Aorta (tissue), 5 donors: ENCODE results near the gene TCF21. TPM values are rescaled to one million over a fixed set of nuclear protein-coding genes. Genes with fewer than 3 reads are reported as not detected.

Source experiments
- ATAC-seq: fragments of 200-7000 bp; cut with Tn5 transposase; one replicate; pipeline ENCODE4 v1.9.1; 2022; ENCODE audit warnings: moderate library complexity; ENCODE audit not compliant: low FRiP score
- DNase-seq, 2 donors: peaks; one replicate each; pipeline ENCODE4 v3.0.0-alpha.2; 2020
- H3K27ac ChIP-seq, 2 donors: one replicate each; pipeline ENCODE4 v1.5.1; 2013; ENCODE audit warnings: low read length in 2 of 2, mild to moderate bottlenecking in 2 of 2, moderate library complexity in 2 of 2, control low read depth in 1 of 2, inconsistent platforms in 1 of 2, low read depth in 1 of 2
- H3K27me3 ChIP-seq, 2 donors: one replicate each; pipeline ENCODE4 v1.6.1; 2013; ENCODE audit warnings: control low read depth in 1 of 2, low read length in 1 of 2, mild to moderate bottlenecking in 1 of 2, moderate library complexity in 1 of 2; ENCODE audit not compliant: insufficient read depth in 2 of 2, control insufficient read depth in 1 of 2
- H3K36me3 ChIP-seq, 2 donors: one replicate each; pipeline ENCODE4 v1.6.1; 2013; ENCODE audit warnings: control low read depth in 1 of 2, low read length in 1 of 2, mild to moderate bottlenecking in 1 of 2; ENCODE audit not compliant: insufficient read depth in 2 of 2, control insufficient read depth in 1 of 2
- H3K4me1 ChIP-seq, 2 donors: one replicate each; pipeline ENCODE4 v1.6.1; 2013; ENCODE audit warnings: low read length in 2 of 2, control low read depth in 1 of 2, mild to moderate bottlenecking in 1 of 2, moderate library complexity in 1 of 2; ENCODE audit not compliant: insufficient read depth in 2 of 2, control insufficient read depth in 1 of 2
- H3K4me3 ChIP-seq, 2 donors: one replicate each; pipeline ENCODE4 v1.5.1; 2013; ENCODE audit warnings: low read length in 2 of 2, control low read depth in 1 of 2, mild to moderate bottlenecking in 1 of 2
- H3K9me3 ChIP-seq: one replicate; pipeline ENCODE4 v1.6.1; 2013; ENCODE audit warnings: mild to moderate bottlenecking, low read length; ENCODE audit not compliant: control insufficient read depth
- WGBS, 2 donors: extraction: QIAGEN DNeasy Blood & Tissue Kit; methylation state at CpG; one replicate each; pipeline ENCODE4 v1.1.7; 2013; 5-methylcytosine and 5-hydroxymethylcytosine counted together
- intact Hi-C, 2 donors: fragments of 100-400 bp; cut with DNase I; formaldehyde crosslinking; loops; one replicate each; pipeline versions ENCODE4 v1.14.2 to v1.15.0; 2022
- polyA plus RNA-seq, 2 donors: library from polyadenylated mRNA; stranded (reverse); fragments of 200-250 nt; gene quantifications; one replicate each; pipeline ENCODE4 v1.2.3, GENCODE V29; 2013
- total RNA-seq, 2 donors: library from RNA; stranded (reverse); fragmentation: NEBNext Ultra II Directional; extraction: Animal tissue kit (Norgen Biotek cat#: 25700); gene quantifications; one replicate each; pipeline ENCODE4 v1.2.1, GENCODE V29; 2021
- donor health status: healthy with polysubstance abuse.
- donor health status: Bipolar disorder and iron deficiency.
- donor health status: DM: no; HTN: no; CAD: no.
- donor health status: DM: no; HTN: no; CAD: no.
- donor health status: DM: yes; HTN: yes; CAD: no.

The TCF21 gene
- total and polyA plus RNA-seq, 4 donors: 0.29 to 0.63 (median 0.49) TPM

DNA sequence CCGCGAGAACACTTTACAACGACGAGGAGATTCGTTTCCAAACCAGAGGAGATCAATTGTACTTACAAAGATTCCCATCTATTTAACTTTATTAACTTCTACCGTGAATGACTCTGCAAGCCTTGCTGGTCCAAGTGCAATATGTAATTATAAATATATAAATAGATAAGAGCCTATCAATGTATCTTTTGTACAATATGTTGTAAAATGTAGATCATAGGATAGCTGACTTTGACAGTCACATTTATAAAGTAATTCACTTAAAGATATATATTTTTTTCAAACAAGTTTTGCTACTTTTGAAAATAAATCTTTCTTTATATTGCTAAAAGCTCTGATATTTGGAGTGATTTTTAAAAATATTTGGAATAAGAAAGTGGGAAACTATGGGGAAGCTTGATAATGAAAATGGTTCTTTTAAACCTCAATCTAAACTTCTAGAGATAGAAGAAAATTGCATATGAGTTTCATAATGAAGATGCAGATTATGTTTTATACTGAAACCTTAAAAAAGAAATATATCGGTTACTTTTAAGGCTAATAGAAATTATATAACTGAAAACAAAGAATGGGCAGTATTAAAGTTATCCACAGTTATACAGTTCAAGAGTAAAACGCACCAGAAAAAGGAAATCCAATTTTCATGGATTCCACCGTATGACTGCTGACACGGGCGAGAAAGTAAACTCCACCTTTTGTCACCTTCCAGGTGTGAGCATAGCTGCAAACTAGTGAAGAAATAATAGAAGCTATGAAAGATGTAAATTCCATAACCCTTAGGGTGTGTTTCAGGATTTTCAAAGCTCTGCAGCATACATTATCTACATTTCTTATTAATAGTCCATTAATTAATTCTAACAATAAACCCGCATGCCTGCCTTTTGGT, 3.3 kb downstream of the TCF21 start:
- WGBS, 2 donors: 23 to 30% methylated on average over 12 of the region's 12 CpGs
- Histone ChIP-seq H3K27ac (no peak overlapping the region), H3K4me3 (no peak overlapping the region), H3K36me3 (no peaks in the 10 kb centered on the region), H3K9me3 (no peaks in the 10 kb centered on the region), H3K4me1 (no peaks in the 10 kb centered on the region), H3K27me3 (no peaks in the 10 kb centered on the region)
- intact Hi-C loops: no loop called here
- no peak for DNase-seq
- ATAC-seq: no peak

DNA sequence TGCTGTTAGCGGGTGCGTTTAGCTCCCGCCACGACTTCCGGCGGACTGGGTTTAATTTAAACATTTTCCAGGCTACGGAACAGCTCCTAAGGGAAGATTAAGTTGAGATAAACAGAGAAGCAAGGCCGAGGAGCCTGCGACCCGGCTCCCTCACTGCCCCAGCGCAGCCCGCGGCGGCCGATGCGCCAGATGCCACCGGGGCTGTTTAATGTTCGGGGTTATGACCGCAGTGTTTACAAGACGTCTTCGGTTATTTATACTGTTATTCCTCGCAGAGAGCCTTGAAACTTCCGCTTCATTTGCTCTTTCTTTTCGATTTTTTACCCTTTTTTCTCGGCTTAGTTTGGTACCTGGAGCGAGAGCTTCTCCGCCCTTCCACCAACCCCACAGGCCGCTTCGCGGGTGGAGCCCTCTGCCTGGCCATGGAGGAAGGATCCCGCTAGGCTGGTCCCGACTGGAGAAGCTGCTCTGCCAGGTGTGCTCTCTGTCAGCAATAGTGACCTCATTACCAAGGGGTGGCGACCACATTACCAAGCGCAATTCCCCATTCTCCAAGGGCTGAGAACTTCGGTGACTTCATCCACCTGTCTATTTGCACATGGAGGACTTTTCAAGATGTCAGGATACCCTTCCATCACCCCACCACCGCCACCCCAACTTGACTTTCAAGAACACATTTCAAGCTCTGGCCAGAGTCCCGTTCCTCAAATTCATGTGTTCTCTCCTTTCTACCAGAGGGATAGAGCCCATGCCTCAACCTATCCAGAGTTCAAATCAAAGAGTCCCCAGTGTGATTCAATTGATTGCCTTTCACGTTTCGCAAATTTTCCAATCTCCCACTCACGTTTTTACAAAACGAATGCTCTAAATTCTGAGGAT, 4.1 kb downstream of the TCF21 start:
- WGBS, 2 donors: 19 to 33% methylated on average over 41 of the region's 41 CpGs
- H3K36me3 ChIP-seq: no peaks in the 10 kb centered on the region
- H3K27ac ChIP-seq: no peak overlapping the region
- no peaks in the 10 kb centered on the region for H3K4me1 ChIP-seq
- DNase-seq: no peak
- intact Hi-C loops: no loop called here
- H3K9me3 ChIP-seq: no peaks in the 10 kb centered on the region
- no peak for ATAC-seq
- no peaks in the 10 kb centered on the region for H3K27me3 ChIP-seq
- H3K4me3 ChIP-seq: no peak overlapping the region

DNA sequence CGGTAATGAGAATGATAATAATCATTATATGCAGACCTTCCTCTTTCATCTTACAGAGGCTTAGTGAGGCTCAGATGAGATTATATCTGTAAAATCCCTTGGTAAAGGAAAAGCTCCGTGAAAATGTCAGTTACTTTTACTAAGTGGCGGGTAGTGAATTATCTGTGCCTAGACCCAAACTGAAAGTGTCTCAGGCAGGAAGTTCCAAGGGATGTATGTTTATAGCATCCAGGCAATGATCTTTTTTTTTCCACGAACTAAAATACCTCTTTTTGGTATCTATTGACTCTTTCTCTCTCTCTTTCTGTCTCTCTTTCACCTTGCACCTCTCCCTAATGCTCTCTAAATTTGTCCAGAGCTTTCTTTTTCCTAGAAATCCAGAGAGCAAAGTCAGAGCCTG, 5.0 kb downstream of the TCF21 start:
- no peaks in the 10 kb centered on the region for H3K36me3 ChIP-seq
- no peaks in the 10 kb centered on the region for H3K4me1 ChIP-seq
- WGBS, 2 donors: 48 to 61% methylated on average over 4 of the region's 4 CpGs
- DNase-seq (no peak), ATAC-seq (no peak)
- H3K27ac ChIP-seq: no peak overlapping the region
- no peaks in the 10 kb centered on the region for H3K9me3 ChIP-seq
- no peak overlapping the region for H3K4me3 ChIP-seq
- intact Hi-C loops: no loop called here
- no peaks in the 10 kb centered on the region for H3K27me3 ChIP-seq

- ATAC-seq: no peak
- H3K4me3 ChIP-seq: no peak overlapping the region
- intact Hi-C loops: no loop called here
- WGBS, 2 donors: 15 to 46% methylated on average over 2 of the region's 2 CpGs
- no peaks in the 10 kb centered on the region for H3K36me3 ChIP-seq
- H3K9me3 ChIP-seq: no peaks in the 10 kb centered on the region
- DNase-seq: no peak
- H3K27me3 ChIP-seq: no peaks in the 10 kb centered on the region
- no peaks in the 10 kb centered on the region for H3K4me1 ChIP-seq
- no peak overlapping the region for H3K27ac ChIP-seq
These were observed 5.5 kb downstream of the TCF21 start for GRCh38 chr6:133894369-133894768.

DNA sequence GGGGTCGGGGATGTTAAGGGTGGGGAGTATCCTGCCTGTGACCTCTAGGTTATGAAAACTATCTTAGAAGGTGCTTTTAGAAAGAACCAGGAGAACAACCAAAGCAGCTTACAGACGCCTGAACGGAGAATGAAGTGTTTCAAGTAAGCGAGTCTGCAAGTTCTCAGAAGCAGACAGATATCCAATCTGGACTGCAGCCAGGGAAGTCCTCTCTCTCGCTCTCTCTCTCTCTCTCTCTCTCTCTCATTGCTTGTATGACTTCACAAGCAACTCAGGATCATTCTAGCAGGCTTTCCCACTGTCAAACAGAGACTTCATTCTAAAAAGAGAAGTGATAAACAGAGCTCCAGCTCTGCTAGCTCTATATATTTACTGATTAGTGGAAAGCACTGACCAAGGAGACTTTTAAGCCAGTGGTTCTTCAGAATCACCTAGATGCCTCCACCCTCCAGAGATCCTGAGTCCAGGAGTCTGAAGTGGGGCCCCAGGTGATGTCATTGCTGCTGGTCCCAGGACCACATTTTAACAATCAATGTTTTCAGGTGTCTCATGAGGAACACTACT, 6.0 kb downstream of the TCF21 start:
- no peaks in the 10 kb centered on the region for H3K4me1 ChIP-seq
- H3K27ac ChIP-seq: no peak overlapping the region
- ATAC-seq: no peak
- no peaks in the 10 kb centered on the region for H3K36me3 ChIP-seq
- H3K9me3 ChIP-seq: no peaks in the 10 kb centered on the region
- intact Hi-C loops: no loop called here
- no peak for DNase-seq
- WGBS, 2 donors: 32 to 44% methylated on average over 5 of the region's 5 CpGs
- no peak overlapping the region for H3K4me3 ChIP-seq
- H3K27me3 ChIP-seq: no peaks in the 10 kb centered on the region

GRCh38 chr6:133895573-133896343, 6.8 kb downstream of the TCF21 start:
- DNase-seq (peak; percentile 47 to 75), ATAC-seq (peak; percentile 62)
- intact Hi-C loops: no loop called here
- Histone ChIP-seq H3K27ac (no peak overlapping the region), H3K9me3 (no peaks in the 10 kb centered on the region), H3K4me1 (no peaks in the 10 kb centered on the region), H3K4me3 (no peak overlapping the region), H3K36me3 (no peaks in the 10 kb centered on the region), H3K27me3 (no peaks in the 10 kb centered on the region)
- 4 to 5% methylated on average over 45 of the region's 45 CpGs for WGBS, 2 donors

- H3K36me3 ChIP-seq: no peaks in the 10 kb centered on the region
- WGBS, 2 donors: 50 to 52% methylated on average over 5 of the region's 5 CpGs
- H3K27me3 ChIP-seq: no peaks in the 10 kb centered on the region
- H3K27ac ChIP-seq: no peak overlapping the region
- H3K4me3 ChIP-seq: no peak overlapping the region
- no peaks in the 10 kb centered on the region for H3K9me3 ChIP-seq
- no peaks in the 10 kb centered on the region for H3K4me1 ChIP-seq
- ATAC-seq (no peak), DNase-seq (no peak)
- intact Hi-C loops: no loop called here
These were observed 7.4 kb downstream of the TCF21 start for GRCh38 chr6:133896344-133896721.

GRCh38 chr6:133898263-133898662, 9.3 kb downstream of the TCF21 start:
- no peaks in the 10 kb centered on the region for H3K27me3 ChIP-seq
- no peaks in the 10 kb centered on the region for H3K4me1 ChIP-seq
- H3K36me3 ChIP-seq: no peaks in the 10 kb centered on the region
- no peak overlapping the region for H3K4me3 ChIP-seq
- DNase-seq (no peak), ATAC-seq (no peak)
- H3K9me3 ChIP-seq: no peaks in the 10 kb centered on the region
- 74 to 91% methylated on average over 1 of the region's 1 CpG for WGBS, 2 donors
- no peak overlapping the region for H3K27ac ChIP-seq
- intact Hi-C loops: no loop called here
